A549 (cell line): ENCODE measurements around the gene SLC41A1.

ENCODE experiments used
- EP300 ChIP-seq, 2 experiments: fragments of >200 bp; sonication (Bioruptor Twin); formaldehyde crosslinking; IDR thresholded peaks; 2 replicates in 1 of 2; 3 replicates in 1 of 2; pipeline ENCODE4 v1.6.1; 2016 to 2017
- ESRRA ChIP-seq: fragments of 150-350 bp; IDR thresholded peaks from 2 replicates; pipeline ENCODE4 v1.6.1; 2014; ENCODE audit warnings: mild to moderate bottlenecking, low read length, borderline replicate concordance
- JUN ChIP-seq, 2 experiments: fragments of >200 bp; sonication (Bioruptor Twin); formaldehyde crosslinking; IDR thresholded peaks; 2 replicates in 1 of 2; 3 replicates in 1 of 2; pipeline ENCODE4 v1.6.1; 2016 to 2017
- KDM1A ChIP-seq: fragments of 200-600 bp; sonication (generic); IDR thresholded peaks from 2 replicates; pipeline ENCODE4 v1.6.1; 2016; ENCODE audit warnings: low read depth, mild to moderate bottlenecking
- MAX ChIP-seq: IDR thresholded peaks from 2 replicates; pipeline ENCODE4 v1.6.1; 2012
- MAZ ChIP-seq: fragments of 150-350 bp; IDR thresholded peaks from 2 replicates; pipeline ENCODE4 v1.6.1; 2014; ENCODE audit warnings: antibody characterized with exemption, low read depth, low read length, borderline replicate concordance
- POLR2A ChIP-seq: IDR thresholded peaks from 2 replicates; pipeline ENCODE4 v1.6.1; 2012; ENCODE audit warnings: mild to moderate bottlenecking, low read length
- TF ChIP-seq, protein P1 (sequence below): fragments of >200 bp; sonication (Bioruptor Twin); formaldehyde crosslinking; IDR thresholded peaks from 3 replicates; pipeline ENCODE4 v1.5.1; 2016
- TF ChIP-seq, protein P2 (sequence below): fragments of 200-600 bp; sonication (generic); IDR thresholded peaks from 2 replicates; pipeline ENCODE4 v1.6.1; 2016; ENCODE audit warnings: antibody characterized with exemption, mild to moderate bottlenecking, moderate library complexity
- TF ChIP-seq, protein P3 (sequence below): fragments of 450-650 bp; IDR thresholded peaks from 2 replicates; pipeline ENCODE4 v1.6.1; 2014; ENCODE audit warnings: antibody characterized with exemption

DNA sequence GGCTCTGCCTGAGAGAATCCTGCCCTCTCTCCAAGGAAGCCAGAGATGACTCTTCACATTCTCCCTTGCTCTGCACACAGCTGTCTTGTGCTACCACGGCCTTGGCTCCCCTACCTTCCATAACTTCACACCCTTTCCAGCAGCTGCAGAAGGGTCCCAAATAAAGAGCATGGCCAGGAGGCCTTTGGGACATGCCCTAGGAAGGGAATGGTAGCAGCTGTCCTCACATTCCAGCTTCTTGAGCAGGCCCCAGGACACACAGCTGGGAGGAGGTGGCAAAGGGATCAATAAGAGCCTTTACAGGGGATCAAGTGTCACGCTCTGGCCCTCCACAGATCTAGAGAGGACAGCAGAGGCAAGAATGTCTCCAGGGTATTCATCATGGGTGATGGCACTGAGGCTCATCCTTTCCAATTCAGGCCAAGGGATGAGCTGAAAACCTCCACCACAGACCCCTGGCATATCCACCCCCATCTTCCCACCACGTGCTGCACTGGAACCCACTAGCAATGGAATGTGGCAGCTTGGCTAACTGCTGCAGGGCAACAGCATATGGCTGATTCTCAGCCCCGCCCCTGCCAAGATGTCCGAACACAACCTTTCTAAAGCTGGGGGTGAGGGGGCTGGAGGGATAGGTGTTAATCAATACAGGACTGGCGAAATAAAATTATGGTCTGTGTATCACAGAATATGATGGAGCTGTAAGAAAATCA is 19.9 kb downstream of the SLC41A1 start:
- TF ChIP-seq, protein P1, sequence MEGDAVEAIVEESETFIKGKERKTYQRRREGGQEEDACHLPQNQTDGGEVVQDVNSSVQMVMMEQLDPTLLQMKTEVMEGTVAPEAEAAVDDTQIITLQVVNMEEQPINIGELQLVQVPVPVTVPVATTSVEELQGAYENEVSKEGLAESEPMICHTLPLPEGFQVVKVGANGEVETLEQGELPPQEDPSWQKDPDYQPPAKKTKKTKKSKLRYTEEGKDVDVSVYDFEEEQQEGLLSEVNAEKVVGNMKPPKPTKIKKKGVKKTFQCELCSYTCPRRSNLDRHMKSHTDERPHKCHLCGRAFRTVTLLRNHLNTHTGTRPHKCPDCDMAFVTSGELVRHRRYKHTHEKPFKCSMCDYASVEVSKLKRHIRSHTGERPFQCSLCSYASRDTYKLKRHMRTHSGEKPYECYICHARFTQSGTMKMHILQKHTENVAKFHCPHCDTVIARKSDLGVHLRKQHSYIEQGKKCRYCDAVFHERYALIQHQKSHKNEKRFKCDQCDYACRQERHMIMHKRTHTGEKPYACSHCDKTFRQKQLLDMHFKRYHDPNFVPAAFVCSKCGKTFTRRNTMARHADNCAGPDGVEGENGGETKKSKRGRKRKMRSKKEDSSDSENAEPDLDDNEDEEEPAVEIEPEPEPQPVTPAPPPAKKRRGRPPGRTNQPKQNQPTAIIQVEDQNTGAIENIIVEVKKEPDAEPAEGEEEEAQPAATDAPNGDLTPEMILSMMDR: no peak
- TF ChIP-seq, protein P2, sequence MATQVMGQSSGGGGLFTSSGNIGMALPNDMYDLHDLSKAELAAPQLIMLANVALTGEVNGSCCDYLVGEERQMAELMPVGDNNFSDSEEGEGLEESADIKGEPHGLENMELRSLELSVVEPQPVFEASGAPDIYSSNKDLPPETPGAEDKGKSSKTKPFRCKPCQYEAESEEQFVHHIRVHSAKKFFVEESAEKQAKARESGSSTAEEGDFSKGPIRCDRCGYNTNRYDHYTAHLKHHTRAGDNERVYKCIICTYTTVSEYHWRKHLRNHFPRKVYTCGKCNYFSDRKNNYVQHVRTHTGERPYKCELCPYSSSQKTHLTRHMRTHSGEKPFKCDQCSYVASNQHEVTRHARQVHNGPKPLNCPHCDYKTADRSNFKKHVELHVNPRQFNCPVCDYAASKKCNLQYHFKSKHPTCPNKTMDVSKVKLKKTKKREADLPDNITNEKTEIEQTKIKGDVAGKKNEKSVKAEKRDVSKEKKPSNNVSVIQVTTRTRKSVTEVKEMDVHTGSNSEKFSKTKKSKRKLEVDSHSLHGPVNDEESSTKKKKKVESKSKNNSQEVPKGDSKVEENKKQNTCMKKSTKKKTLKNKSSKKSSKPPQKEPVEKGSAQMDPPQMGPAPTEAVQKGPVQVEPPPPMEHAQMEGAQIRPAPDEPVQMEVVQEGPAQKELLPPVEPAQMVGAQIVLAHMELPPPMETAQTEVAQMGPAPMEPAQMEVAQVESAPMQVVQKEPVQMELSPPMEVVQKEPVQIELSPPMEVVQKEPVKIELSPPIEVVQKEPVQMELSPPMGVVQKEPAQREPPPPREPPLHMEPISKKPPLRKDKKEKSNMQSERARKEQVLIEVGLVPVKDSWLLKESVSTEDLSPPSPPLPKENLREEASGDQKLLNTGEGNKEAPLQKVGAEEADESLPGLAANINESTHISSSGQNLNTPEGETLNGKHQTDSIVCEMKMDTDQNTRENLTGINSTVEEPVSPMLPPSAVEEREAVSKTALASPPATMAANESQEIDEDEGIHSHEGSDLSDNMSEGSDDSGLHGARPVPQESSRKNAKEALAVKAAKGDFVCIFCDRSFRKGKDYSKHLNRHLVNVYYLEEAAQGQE: no peak
- TF ChIP-seq, protein P3, sequence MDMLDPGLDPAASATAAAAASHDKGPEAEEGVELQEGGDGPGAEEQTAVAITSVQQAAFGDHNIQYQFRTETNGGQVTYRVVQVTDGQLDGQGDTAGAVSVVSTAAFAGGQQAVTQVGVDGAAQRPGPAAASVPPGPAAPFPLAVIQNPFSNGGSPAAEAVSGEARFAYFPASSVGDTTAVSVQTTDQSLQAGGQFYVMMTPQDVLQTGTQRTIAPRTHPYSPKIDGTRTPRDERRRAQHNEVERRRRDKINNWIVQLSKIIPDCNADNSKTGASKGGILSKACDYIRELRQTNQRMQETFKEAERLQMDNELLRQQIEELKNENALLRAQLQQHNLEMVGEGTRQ: no peak
- TF ChIP-seq EP300 (IDR thresholded peaks at IDR 0.05) (no peak), JUN (IDR thresholded peaks at IDR 0.05) (no peak), POLR2A (no peak), ESRRA (no peak), MAX (no peak), MAZ (no peak), KDM1A (no peak)
